ENCODE measurements around the gene CDR2L. TPM values are rescaled to one million over a fixed set of nuclear protein-coding genes. Genes with fewer than 3 reads are reported as not detected.
"Not testable (repeated sequence)": the region's sequence is repeated elsewhere in the genome, so short reads cannot be mapped to it uniquely, and the experiment has no call there.

The CDR2L gene
- polyA plus RNA-seq, 5 donors, result 9.4 to 19.7 (median 12.5) TPM

DNA sequence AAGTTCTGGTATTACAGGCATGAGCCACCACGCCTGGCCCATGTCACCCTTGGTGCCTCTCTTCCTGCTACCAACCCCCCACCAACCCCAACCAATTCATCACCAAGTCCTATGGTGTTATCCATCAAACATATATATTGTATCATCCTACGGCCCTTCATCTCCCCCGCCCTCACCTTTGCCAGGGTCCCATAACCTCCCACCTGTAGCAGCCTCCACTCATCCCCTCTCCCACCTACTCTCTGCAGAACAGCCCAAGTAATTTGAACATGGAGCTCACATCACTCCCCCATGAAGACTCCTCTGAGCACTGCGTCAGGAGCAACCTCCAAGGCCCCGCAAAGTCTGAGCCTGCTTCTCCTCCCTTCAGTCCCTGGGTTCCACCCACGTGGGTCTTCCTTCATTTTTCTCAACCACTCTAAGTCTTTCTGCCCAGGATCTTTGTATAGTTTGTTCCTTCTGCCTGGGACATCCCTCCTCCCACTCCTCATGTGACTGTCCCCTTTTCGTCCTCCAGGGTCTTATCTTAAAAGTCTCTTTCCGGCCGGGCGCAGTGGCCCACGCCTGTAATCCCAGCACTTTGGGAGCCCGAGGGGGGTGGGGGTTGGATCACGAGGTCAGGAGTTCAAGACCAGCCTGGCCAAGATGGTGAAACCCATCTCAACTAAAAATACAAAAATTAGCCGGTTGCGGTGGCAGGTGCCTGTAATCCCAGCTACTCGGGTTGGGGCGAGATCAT lies 7.9 kb upstream of the CDR2L start:
- DNase-seq, result no peak

DNA sequence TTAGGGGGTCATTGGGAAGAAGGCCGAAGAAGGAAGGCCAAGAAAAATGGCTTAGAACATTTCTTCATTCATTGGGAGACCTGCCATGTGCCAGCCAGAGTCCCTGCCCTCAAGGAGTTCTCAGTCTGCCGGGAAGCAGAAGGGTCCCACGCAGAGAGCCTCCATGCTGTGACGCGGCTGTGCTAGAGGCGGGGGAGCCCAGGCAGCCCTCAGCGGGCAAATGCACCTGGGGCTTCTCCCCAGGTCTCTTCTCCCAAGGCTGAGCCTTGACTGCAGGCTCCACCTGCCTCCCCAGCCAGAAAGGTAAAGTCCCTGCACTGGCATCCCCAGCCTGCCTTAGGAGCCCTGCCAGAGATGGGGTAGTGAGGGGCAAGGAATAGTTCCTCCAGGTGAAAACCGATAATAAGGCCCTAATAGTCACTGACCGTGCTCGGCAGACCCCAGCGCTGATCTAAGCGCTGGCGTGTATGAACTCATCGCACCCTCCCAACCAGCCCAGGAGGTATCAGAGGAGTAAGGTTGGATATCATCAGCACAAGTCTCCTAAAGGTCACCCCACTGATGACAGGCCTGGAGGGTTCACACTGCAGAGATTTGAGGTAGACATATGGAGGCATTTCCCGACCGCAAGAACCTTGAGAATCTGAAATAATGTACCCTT lies 6.0 kb upstream of the CDR2L start:
- DNase-seq, result no peak

DNA sequence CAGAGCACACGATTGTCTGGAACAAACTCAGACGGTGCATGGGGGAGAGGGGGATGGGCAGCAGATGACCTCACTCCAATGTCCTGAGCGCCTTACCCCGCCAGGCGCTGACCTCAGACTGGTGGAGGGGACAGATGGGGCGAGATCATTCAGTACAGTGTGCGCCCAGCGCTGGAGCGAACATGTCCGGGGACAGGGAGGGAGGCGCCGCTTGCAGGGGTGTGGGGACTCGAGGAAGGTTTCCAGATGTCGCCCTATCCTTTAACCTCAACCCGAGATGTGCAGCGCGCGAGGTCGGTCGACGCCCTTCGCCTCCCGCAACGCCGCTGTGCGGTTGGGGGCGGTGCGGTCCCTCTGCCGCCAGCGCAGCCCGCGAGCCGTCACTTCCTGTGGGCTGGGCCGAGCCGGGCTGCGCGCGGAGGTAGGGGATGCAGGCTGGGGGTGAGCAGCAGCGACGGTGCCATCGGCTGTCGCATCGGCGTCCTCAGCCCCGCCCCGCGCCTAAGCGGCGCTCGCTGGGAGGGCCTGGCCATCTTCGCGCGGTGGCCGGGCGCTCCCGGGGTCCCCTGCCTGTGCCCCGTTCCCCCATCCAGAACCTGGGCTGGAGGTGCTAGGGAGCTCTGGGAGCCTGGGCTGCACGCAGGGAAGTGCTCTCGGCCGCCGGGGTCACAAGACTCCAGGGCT lies 5.3 kb upstream of the CDR2L start:
- DNase-seq, result peak; percentile 73 to 77

DNA sequence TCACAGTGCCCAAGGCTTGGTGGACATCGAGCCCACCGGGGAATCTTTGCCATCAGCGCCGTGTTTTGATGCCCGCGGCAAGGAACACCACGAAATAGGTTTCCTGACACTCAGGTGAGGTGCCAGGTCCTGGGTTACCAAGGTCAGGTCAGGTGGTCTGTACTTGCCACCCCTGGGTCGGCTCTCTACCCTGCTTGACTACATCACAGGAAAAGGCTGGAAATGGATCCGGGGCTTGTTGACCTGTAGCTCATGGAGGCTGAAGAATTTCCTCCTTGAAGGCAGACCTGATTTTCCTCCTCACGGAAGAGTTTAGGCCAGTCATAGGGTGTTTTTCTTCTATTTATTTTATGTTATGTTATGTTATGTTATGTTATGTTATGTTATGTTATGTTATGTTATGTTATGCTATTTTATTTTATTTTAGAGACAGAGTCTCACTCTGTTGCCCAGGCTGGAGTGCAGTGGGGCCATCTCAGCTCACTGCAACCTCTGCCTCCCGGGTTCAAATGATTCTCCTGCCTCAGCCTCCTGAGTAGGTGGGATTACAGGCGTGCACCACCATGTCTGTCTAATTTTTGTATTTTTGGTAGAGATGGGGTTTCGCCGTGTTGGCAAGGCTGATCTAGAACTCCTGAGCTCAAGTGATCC lies 4.6 kb upstream of the CDR2L start:
- DNase-seq, result not testable (repeated sequence)

DNA sequence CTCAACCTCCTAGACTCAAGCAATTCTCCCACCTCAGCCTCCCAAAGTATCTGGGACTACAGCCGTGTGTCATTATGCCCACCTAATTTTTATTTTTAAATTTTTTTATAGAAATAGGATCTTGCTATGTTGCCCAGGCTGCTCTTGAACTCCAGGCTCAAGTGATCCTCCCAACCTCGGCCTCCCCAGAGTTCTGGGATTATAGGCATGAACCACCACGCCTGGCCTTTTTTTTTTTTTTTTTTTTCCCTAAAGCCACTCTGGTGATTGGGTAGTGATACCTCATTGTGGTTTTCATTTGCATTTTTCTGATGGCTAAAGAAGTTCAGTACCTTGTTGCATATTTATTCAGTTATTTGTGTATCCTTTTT lies 1.2 kb upstream of the CDR2L start:
- DNase-seq, result no peak

DNA sequence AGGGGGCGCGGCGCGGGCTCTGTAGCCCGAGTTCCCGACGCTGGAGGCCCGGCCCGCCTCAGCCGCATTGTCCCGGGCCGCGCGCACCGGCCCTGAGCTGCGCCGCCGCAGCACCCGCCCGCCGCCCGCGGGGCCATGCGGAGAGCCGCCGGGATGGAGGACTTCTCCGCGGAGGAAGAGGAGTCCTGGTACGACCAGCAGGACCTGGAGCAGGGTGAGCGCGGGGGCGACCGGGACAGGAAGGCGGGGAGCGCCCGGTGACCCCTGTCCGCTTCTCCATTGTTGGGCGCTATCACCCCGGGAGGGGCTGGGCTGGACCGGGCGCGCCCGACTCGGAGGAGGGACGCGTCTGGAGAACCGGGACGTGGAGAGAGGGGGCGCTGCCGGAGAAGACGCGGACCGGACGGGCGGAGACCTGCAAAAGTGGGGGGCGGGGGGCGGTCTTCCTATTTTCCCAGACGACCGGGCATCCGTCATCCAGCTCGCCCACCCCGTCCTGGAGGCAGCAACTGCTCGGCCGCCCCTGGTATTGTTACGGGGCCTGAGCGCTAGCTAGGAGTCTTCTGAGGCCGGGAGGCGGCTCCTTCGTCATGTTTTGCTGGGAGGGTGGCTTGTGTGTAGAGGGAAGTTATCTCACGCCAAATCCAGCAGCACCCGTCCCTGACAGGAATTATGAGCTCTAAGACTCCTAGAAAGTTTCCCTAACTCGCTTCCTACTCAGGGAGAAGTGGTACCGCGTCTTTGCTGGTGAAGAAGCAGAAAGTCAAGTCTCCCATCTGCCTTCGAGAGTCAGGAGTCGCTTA lies 678 bp downstream of the CDR2L start:
- peak; percentile 86 to 88 for DNase-seq

DNA sequence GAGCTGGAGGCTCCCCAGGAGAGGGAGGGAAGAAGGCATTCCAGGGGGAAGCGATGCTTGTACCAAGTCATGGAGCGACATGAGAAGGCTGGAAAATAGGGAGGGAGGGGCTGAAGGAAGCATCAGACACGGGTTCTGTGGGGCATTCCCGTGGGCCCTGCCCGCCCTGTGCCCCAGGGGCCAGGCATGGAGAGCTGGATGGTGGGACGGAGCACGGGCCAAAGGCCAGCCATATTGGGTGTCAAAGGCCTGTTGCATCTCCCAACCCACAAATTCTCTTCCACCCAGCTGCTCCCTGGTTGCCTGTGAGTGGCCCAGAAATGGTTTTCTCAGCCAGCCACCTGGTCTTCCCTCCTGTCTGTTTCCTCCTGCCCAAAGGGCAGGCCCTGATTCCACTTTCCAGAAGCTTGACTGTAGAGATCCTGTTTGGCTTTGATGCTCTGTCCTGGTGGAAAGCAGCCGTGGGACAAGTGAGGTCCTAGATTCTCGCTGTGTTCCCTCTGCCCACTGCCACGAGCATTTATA lies 3.2 kb downstream of the CDR2L start:
- no peak for DNase-seq

DNA sequence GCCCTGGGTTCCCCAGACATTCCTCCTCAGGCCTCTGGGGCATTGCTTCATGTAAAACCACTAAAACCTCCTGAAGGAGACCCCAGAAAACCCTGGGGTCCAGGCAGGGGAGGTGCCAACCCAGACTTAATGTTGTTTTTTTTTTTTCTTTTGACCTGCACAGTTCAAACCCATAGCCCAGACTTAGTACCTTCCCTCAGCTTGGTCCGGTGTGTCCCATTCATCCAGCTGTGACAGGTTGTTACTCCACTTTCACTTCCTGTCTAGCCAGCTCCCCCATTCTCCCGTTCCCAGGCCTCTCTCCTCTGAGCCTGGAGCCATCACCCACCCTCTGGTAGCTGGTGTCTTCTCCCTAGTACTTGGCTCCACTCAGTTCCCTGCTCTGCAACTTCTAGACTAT lies 4.8 kb downstream of the CDR2L start:
- DNase-seq, result no peak

DNA sequence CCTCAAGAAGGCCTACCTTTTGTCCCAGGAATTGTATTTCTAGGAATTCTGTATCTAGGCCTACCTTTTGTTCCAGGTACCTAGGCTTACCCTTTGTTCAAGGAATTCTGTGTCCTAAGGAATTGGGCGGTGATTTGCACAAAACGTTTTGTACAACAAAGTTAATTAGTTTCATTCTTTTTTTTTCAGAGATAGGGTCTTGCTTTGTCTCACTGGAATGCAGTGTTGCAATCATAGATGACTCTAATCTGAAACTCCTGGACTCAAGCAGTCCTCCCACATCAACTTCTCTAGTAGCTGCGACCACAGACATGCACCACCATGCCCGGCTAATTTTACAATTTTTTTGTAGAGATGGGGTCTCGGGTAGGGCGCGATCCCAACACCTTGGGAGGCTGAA lies 7.0 kb downstream of the CDR2L start:
- DNase-seq, result no peak

DNA sequence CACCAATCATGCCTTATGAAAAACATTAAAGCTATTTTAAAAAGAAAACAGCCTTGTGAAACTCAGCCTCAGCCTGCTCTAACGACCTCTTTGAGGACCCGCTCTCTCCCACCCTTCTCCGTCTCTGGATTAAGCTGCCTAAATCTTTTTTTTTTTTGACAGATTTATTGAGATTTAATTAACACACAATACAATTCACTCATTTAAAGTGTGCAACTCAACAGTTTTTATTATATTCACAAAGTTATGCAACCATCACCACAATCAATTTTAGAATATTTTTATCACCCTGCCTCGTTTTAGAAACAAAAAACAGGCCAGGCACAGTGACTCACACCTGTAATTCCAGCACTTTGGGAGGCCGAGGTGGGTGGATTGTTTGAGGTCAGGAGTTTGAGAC lies 8.4 kb downstream of the CDR2L start:
- DNase-seq, result no peak

DNA sequence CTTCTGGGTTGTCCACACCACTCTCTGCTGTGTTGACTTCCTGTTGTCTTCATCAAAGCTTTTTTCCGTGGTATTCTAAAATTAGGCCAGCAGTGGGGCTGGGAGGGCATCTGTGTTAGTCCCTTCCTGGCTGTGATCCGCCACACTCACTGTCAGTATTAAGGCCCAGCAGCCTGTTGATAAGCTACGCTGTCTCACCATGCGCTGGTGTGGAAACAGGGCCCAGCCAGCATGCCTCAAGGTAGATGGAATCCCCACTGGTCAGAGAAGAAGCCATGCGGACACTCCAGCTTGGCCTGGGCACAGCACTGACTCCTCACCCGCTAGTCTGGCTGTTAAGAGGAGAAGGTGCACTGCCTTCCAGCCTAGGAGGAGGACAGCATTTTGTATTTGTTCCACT lies 11.4 kb downstream of the CDR2L start:
- DNase-seq, result no peak

DNA sequence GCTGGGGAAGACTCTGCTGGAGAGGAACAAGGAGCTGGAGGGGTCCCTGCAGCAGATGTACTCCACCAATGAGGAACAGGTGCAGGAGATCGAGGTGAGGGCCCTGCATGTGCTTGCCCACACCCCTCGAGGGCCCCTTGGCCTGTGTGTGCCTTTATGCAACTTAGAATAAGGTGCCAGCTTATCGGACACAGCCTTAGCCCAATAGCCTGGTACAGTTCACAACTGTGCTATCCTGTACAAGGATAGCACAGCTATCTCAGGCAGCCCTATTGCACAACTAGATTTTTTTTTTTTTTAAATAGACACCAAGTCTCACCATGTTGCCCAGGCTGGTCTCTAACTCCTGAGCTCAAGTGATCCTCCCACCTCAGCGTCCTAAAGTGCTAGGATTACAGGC lies 12.1 kb downstream of the CDR2L start:
- no peak for DNase-seq

DNA sequence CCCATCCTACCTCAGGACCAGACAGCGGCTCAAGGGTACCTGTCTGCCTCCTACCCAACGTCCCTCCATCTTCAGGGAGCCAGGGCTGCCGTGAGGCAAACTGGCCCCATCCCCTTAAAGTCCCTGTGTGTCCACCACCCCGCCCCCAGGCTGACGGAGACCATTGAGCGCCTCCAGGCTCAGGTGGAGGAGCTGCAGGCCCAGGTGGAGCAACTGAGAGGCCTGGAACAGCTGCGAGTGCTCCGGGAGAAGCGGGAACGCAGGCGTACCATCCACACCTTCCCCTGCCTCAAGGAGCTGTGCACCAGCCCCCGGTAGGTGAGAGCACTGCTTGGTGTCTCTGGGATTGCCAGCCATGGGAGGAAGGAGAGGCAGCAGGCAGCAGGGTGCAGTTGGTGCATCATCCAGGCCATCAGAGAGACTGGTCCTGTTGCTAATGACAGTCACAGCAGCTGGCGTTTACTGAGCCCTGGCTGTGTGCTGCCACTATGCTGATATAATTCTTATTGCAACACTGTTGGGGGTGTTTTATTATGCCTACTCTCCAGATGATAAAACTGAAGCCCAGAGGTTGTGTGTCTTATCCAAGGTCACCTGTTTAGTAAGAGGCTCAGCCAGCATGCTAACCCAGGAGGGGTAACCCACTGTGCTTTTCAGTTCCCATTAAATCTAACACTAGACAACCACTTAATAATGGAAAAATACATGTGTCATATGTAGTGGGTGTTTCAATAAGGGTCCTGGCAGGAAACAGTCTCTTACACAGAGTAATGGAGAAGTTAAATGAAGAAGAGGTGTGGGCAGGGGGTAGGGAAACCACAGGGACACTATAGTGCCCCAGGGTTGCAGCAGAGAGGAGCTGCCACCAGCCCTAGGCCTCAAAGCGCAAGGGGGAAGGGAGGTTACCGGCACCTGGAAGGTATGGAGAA lies 14.7 kb downstream of the CDR2L start:
- no peak for DNase-seq

DNA sequence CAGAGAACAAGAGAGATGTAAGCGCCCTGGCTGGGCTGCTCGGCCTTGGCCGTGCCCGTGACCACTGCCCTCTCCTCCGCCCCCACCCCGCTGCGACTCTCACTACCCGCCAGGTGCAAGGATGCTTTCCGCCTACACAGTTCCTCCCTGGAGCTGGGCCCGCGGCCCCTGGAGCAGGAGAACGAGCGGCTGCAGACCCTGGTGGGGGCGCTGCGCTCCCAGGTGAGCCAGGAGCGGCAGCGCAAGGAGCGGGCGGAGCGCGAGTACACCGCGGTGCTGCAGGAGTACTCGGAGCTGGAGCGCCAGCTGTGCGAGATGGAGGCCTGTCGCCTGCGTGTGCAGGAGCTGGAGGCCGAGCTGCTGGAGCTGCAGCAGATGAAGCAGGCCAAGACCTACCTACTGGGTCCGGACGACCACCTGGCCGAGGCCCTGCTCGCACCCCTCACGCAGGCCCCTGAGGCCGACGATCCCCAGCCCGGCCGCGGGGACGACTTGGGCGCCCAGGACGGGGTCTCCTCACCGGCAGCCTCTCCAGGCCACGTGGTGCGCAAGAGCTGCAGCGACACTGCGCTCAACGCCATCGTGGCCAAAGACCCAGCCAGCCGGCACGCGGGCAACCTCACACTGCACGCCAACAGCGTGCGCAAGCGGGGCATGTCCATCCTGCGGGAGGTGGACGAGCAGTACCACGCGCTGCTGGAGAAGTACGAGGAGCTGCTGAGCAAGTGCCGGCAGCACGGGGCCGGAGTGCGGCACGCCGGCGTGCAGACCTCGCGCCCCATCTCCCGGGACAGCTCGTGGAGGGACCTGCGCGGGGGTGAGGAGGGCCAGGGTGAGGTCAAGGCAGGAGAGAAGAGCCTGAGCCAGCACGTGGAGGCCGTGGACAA lies 15.9 kb downstream of the CDR2L start:
- no peak for DNase-seq

DNA sequence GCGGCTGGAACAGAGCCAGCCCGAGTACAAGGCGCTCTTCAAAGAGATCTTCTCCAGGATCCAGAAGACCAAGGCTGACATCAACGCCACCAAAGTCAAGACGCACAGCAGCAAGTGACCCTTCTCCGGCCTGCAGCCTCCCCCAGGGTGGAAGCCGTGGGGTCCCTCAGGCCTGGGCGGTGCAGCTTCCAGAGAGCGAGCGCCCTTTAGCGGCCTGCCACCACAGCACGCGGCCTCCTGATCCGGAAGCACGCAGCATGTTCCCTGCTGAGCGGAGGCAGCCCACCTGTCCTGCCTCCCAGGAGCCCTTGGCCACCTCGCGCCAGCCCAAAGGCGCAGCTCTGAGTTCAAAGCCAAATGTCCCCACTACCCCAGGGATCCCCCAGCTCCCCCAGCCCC lies 16.5 kb downstream of the CDR2L start:
- no peak for DNase-seq

DNA sequence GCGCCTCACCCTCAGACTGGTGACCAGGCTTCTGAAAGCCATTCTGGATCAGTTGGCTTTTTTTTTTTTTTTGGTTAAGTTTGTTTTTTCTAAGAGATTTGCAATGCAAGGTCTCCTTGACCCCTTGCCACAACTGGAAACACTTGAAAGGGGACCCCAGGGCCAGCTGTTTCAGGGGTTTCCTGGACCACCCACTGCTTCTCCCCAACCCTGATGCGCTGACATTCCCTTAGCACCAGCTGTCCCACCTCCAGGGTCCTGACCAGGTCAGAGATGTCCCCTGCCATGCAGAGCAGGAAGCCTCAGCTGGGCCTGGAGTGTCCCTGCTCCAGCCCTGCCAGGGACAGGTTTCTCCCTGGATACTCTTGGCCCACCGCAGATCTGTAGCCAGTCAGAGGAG lies 16.9 kb downstream of the CDR2L start:
- no peak for DNase-seq

DNA sequence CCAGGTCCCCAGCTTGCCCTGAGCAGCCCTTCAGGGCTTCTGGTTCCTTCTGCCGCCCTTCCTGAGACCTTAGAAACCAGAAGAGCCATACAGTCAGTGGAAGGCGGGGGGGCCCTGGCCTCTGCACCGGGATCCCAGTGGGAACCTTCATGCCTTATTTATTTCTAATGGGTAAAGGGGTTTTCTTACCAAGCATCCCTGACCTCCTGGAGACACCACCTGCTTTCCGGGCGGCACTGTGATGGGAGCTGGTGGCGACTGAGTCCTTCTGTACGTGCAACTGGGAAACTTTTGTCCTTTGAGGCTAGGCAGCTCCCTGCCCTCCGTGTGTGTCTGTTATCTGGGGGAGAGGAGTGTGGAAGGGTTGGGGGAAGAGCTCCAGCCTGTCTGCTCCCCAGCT lies 17.9 kb downstream of the CDR2L start:
- no peak for DNase-seq

DNA sequence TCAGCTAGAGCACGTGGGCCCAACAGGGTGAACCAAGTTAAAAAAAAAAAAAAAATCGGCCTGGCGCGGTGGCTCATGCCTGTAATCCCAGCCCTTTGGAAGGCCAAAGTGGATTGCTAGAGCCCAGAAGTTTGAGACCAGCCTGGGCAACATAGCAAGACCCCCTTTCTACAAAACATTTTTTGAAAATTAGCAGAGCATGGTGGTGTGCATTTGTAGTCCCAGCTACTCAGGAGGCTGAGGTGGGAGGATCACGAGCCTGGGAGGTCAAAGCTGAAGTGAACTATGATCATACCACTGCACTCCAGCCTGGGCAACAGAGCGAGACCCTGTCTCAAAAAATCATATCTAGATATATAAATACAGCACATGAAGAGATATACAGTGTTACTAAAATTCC lies 18.7 kb downstream of the CDR2L start:
- not testable (repeated sequence) for DNase-seq

DNA sequence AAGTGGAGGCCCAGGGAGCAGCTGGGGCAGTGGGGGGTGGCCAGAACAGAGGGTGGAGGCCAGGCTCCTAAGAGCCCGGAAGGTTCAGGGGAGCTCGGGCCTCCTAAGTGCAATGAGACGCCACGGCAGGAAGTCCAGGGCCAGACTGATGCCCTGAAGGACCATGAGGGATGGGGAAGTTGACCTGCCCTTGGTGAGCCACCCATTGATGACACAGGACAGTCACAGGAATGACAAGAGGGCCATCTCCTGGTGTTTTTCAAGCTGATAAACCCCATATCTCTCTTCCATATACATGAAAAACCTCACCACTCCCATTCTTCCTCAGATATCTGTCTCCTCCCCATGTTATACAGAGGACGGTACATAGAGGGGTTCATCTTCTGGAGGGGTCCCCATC lies 19.2 kb downstream of the CDR2L start:
- DNase-seq, result no peak
